Measurements from ENCODE around the gene ZNF609.

DNA sequence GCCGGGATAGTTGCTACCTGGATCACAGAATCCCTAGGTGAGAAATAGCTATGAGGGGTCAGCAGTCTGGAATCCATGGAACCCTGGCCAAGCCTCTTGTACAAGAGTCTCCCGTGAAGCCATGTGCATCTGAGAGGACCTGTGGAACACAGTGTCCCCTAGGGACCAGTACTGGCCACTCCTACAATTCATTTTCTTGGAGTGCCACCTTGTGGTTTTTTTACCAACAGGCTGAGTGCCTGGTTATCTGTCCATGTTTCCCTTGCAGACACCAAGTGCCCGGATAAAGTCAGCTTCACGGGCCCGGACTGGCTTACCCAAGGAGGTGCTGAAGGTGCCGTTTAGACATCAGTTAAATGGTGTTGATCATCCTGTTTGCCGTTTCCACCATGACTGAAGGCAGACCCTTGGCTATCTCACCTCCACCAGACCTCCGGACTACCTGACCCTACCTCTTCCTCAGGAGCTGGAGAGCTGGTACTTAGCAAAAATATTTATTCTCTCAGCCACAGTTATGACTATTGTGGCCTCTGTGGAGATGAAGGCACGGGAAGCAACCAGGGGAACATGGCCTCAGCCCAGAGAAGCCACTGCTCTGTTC lies 221.1 kb downstream of the ZNF609 start:
- TF ChIP-seq MXI1 (IDR thresholded peaks at IDR 0.05; ENCODE audit: low read depth, low read length), result no peak
- TF ChIP-seq, protein P1, sequence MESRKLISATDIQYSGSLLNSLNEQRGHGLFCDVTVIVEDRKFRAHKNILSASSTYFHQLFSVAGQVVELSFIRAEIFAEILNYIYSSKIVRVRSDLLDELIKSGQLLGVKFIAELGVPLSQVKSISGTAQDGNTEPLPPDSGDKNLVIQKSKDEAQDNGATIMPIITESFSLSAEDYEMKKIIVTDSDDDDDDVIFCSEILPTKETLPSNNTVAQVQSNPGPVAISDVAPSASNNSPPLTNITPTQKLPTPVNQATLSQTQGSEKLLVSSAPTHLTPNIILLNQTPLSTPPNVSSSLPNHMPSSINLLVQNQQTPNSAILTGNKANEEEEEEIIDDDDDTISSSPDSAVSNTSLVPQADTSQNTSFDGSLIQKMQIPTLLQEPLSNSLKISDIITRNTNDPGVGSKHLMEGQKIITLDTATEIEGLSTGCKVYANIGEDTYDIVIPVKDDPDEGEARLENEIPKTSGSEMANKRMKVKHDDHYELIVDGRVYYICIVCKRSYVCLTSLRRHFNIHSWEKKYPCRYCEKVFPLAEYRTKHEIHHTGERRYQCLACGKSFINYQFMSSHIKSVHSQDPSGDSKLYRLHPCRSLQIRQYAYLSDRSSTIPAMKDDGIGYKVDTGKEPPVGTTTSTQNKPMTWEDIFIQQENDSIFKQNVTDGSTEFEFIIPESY (IDR thresholded peaks at IDR 0.05), result no peak
